Uterus (tissue), 2 donors: ENCODE data around the gene GLB1L2.

Experiments used
- POLR2A ChIP-seq, 2 donors: fragments of 450-650 bp; IDR thresholded peaks; one replicate each; pipeline ENCODE4 v1.6.1; 2016; ENCODE audit warnings: antibody characterized with exemption in 2 of 2, mild to moderate bottlenecking in 1 of 2, moderate library complexity in 1 of 2
- TF ChIP-seq, protein P1 (sequence below), 4 experiments: fragments of 200-600 bp in 2 of 4; fragments of 450-650 bp in 2 of 4; sonication (generic) in 2 of 4; IDR thresholded peaks; one replicate each; pipeline ENCODE4 v1.5.1; 2016 to 2019; ENCODE audit warnings: antibody characterized with exemption in 4 of 4, mild to moderate bottlenecking in 2 of 4, moderate library complexity in 1 of 4

DNA sequence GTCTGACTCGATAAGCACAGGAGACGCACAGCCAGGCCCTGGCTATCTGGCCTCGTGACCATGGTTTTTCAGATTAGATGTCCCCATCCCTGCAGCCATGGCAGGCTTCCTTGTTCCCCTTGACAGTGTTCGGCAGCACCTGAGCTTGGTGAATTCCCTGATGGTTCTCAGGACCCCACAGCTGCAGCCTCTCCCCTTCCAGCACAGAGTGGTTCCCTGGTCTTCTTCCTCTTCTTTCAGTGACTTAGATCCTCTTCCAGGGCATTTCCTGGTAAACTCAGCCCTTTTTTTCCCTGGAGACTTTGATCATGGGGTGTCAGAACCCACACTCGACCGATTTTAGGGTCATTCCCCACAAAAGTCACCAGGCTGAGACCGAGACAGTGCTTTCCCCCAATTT, 41.1 kb upstream of the GLB1L2 start:
- no peak for TF ChIP-seq POLR2A (IDR thresholded peaks at IDR 0.05)
- TF ChIP-seq, protein P1, sequence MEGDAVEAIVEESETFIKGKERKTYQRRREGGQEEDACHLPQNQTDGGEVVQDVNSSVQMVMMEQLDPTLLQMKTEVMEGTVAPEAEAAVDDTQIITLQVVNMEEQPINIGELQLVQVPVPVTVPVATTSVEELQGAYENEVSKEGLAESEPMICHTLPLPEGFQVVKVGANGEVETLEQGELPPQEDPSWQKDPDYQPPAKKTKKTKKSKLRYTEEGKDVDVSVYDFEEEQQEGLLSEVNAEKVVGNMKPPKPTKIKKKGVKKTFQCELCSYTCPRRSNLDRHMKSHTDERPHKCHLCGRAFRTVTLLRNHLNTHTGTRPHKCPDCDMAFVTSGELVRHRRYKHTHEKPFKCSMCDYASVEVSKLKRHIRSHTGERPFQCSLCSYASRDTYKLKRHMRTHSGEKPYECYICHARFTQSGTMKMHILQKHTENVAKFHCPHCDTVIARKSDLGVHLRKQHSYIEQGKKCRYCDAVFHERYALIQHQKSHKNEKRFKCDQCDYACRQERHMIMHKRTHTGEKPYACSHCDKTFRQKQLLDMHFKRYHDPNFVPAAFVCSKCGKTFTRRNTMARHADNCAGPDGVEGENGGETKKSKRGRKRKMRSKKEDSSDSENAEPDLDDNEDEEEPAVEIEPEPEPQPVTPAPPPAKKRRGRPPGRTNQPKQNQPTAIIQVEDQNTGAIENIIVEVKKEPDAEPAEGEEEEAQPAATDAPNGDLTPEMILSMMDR (IDR thresholded peaks at IDR 0.05) = no peak
